Spleen (tissue), 11 donors: ENCODE data around the gene VPS37B. TPM values are rescaled to one million over a fixed set of nuclear protein-coding genes. Genes with fewer than 3 reads are reported as not detected.

Source experiments
- DNase-seq: peaks from one replicate; pipeline ENCODE4 v3.0.0-alpha.2; 2020
- H3K27ac ChIP-seq, 8 donors: fragments of 200-600 bp; sonication (generic) in 7 of 8; 1 replicate in 4 of 8; 2 replicates in 4 of 8; pipeline versions ENCODE4 v1.5.0 to v1.8.0; 2016 to 2021; ENCODE audit warnings: inconsistent platforms in 4 of 8, mild to moderate bottlenecking in 4 of 8, moderate library complexity in 1 of 8
- H3K27me3 ChIP-seq, 7 donors: fragments of 200-600 bp; sonication (generic) in 6 of 7; replicated peaks in 1 of 7; 1 replicate in 4 of 7; 2 replicates in 3 of 7; pipeline versions ENCODE4 v1.5.0 to v1.8.0; 2016 to 2021; ENCODE audit warnings: inconsistent platforms in 3 of 7, mild to moderate bottlenecking in 1 of 7
- H3K36me3 ChIP-seq, 6 donors: fragments of 200-600 bp; sonication (generic) in 5 of 6; 1 replicate in 4 of 6; 2 replicates in 2 of 6; pipeline versions ENCODE4 v1.5.0 to v1.8.0; 2016 to 2021; ENCODE audit warnings: inconsistent platforms in 2 of 6
- H3K4me1 ChIP-seq, 6 donors: fragments of 200-600 bp; sonication (generic) in 5 of 6; 1 replicate in 3 of 6; 2 replicates in 3 of 6; pipeline versions ENCODE4 v1.5.0 to v1.8.0; 2016 to 2021; ENCODE audit warnings: inconsistent platforms in 3 of 6
- H3K4me3 ChIP-seq, 8 donors: fragments of 200-600 bp; sonication (generic) in 7 of 8; 1 replicate in 4 of 8; 2 replicates in 4 of 8; pipeline versions ENCODE4 v1.5.0 to v1.8.0; 2016 to 2021; ENCODE audit warnings: inconsistent platforms in 4 of 8, mild to moderate bottlenecking in 4 of 8, moderate library complexity in 2 of 8
- H3K9me3 ChIP-seq, 8 donors: fragments of 200-600 bp; sonication (generic) in 7 of 8; 1 replicate in 4 of 8; 2 replicates in 4 of 8; pipeline versions ENCODE4 v1.5.0 to v1.8.0; 2016 to 2021; ENCODE audit warnings: inconsistent platforms in 4 of 8
- POLR2A ChIP-seq, 3 donors: fragments of 450-650 bp; IDR thresholded peaks; one replicate each; pipeline ENCODE4 v1.5.1; 2017; ENCODE audit warnings: antibody characterized with exemption in 3 of 3, mild to moderate bottlenecking in 1 of 3
- POLR2AphosphoS5 ChIP-seq, 3 donors: sonication (generic); formaldehyde crosslinking; IDR thresholded peaks; one replicate each; pipeline ENCODE4 v1.5.1; 2017; ENCODE audit warnings: antibody characterized with exemption in 3 of 3
- WGBS, 5 donors: extraction: QIAGEN DNeasy Blood & Tissue Kit in 3 of 5; methylation state at CpG; one replicate each; pipeline versions ENCODE4 v1.1.5 to v1.1.7; 2013 to 2018; 5-methylcytosine and 5-hydroxymethylcytosine counted together
- intact Hi-C: fragments of 100-400 bp; cut with DNase I; formaldehyde crosslinking; loops from one replicate; pipeline ENCODE4 v1.15.0; 2023; ENCODE audit warnings: low total_unique reads
- polyA plus RNA-seq, 3 donors: library from polyadenylated mRNA; stranded (reverse); fragments of 200-250 nt; gene quantifications; one replicate each; pipeline ENCODE4 v1.2.1, GENCODE V29; 2013
- total RNA-seq, 7 donors: library from RNA; depleted of rRNA in 3 of 7; stranded (reverse); fragments of >200 nt in 3 of 7; fragmentation: NEBNext Ultra II Directional in 4 of 7; extraction: Animal tissue kit (Norgen Biotek cat#: 25700) in 4 of 7; gene quantifications; one replicate each; pipeline versions ENCODE4 v1.1.0 to v1.2.1, GENCODE V29; 2016 to 2021
- TF ChIP-seq, protein P1 (sequence below), 11 experiments: fragments of 200-600 bp in 7 of 11; fragments of 450-650 bp in 4 of 11; sonication (generic) in 4 of 11; IDR thresholded peaks in 8 of 11; conservative IDR thresholded peaks in 3 of 11; 1 replicate in 7 of 11; 2 replicates in 4 of 11; pipeline versions ENCODE4 v1.4.0 to v1.8.0; 2016 to 2021; ENCODE audit warnings: antibody characterized with exemption in 11 of 11, inconsistent platforms in 4 of 11, mild to moderate bottlenecking in 1 of 11
- donor health status: healthy with polysubstance abuse.
- donor health status: DM: no; HTN: no; CAD: no; lungs with moderate emphysema.
- donor health status: DM: no; HTN: no; CAD: no.
- donor health status: Bipolar disorder and iron deficiency.
- donor health status: healthy.
- donor health status: DM: no; HTN: no; CAD: no.
- donor health status: DM: yes; HTN: yes; CAD: no.

Gene VPS37B
- total and polyA plus RNA-seq, 10 donors: 24.8 to 67.5 (median 47.3) TPM

DNA sequence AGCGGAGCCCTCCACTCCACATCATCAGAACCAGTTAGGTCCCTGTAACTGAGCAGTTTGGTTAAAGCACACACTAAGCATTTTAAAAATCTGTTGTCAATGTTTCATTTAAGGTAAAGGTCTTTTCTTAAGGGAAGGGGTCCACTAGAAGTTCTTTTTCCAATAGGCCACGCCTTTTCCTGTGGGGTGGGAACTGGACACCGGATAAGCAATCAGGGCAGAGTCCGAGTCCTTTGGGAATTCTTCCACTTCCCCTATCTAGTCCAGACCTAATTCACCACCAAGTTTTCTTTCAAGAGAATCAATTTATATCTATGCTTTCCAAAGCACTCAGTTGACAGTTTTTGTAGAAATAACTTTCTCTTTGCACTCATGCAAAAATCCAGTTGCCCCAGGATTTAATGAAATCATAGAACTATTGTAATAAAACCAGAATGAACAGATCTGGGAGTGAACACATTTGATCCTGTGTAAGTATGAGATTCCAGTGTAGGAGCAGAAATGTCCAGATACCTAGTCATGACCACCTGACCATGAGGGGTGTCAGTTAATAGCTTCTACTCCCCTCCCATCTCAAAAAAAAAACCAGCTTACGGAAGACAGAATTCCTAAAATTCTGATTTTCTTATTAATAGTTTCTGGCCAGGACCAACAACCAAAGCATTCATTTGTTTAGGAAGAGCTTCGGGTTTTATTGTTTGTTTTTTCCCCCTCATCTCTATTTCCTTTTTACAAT is 11.7 kb downstream of the VPS37B start:
- 59 to 65% (median 63%) methylated on average over 6 of the region's 6 CpGs for WGBS, 5 donors
- Histone ChIP-seq H3K9me3 (no peaks in the 10 kb centered on the region), H3K36me3 (peaks cover 0 to 14% (median 0%) of the 10 kb centered on the region in 6 donors), H3K27me3 (no peaks in the 10 kb centered on the region), H3K4me3 (no peak overlapping the region), H3K4me1 (peaks cover 83 to 98% (median 97%) of the 10 kb centered on the region in 6 donors), H3K27ac (peak overlapping the region in 7 of 8 donors; percentile 17 to 68 (median 55))
- intact Hi-C loops: no loop called here
- no peak for DNase-seq
- TF ChIP-seq POLR2AphosphoS5 (IDR thresholded peaks at IDR 0.05) (no peak), POLR2A (IDR thresholded peaks at IDR 0.05) (no peak)
- TF ChIP-seq, protein P1, sequence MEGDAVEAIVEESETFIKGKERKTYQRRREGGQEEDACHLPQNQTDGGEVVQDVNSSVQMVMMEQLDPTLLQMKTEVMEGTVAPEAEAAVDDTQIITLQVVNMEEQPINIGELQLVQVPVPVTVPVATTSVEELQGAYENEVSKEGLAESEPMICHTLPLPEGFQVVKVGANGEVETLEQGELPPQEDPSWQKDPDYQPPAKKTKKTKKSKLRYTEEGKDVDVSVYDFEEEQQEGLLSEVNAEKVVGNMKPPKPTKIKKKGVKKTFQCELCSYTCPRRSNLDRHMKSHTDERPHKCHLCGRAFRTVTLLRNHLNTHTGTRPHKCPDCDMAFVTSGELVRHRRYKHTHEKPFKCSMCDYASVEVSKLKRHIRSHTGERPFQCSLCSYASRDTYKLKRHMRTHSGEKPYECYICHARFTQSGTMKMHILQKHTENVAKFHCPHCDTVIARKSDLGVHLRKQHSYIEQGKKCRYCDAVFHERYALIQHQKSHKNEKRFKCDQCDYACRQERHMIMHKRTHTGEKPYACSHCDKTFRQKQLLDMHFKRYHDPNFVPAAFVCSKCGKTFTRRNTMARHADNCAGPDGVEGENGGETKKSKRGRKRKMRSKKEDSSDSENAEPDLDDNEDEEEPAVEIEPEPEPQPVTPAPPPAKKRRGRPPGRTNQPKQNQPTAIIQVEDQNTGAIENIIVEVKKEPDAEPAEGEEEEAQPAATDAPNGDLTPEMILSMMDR (IDR thresholded peaks at IDR 0.05 in 8 of 11, conservative IDR thresholded peaks at IDR 0.05 in 3 of 11): no peak

DNA sequence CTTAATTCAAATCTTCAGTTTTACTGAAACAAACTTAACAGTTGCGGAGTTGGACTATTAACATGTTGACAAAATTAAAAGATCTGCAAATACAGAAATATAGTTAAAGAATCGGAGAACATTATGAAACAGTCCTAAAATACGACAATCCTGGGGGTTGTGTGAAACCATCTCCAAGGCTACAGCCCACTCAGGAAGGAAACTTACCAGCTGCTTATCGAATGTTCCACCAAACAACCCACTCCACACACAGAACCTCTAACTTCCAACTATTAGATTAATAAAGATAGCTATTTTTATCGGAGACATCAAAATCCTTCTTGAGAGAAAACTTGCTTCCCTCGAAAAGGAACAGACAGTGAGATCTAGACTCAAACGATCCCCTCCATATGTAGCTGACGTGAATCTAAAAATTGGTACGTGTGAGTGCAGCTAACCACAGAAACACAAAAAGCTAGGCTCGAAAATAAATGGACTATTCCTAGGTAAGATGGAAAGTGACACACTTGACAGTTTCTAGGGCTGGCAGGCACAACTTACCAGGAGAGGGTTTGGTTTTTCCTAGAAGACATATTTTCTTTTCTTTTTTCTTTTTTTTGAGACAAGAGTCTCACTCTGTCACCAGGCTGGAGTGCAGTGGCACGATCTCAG is 12.9 kb downstream of the VPS37B start:
- peak overlapping the region in 7 of 8 donors; percentile 17 to 68 (median 55) for H3K27ac ChIP-seq

DNA sequence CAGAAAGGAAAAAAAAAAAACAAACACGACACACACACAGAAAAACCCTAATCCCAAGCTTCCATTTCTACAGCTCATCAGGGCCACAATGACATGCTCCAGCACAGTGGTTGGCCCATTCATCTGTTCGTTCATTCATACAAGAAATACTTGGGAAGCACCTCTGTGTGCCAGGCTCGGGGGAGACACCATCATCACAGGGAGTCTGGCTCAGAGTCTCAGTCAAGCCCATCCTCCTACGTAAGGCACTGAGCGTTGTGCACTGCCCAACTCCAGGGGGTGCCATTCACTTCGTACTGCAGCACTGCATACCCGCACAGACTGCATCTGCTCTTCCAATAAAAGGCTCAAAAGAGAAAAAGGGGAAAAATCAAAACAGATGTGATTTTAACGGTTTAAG is 15.3 kb downstream of the VPS37B start:
- Histone ChIP-seq H3K4me3 (no peak overlapping the region), H3K36me3 (peaks cover 0 to 35% (median 0%) of the 10 kb centered on the region in 6 donors), H3K9me3 (no peaks in the 10 kb centered on the region), H3K27ac (peak overlapping the region in 7 of 8 donors; percentile 26 to 81 (median 48)), H3K4me1 (peaks cover 82 to 98% (median 97%) of the 10 kb centered on the region in 6 donors), H3K27me3 (no peaks in the 10 kb centered on the region)
- WGBS, 5 donors: 45 to 52% (median 46%) methylated on average over 7 to 8 of the region's 8 CpGs
- intact Hi-C loops: no loop called here
- DNase-seq: no peak
- TF ChIP-seq POLR2AphosphoS5 (IDR thresholded peaks at IDR 0.05): no peak
- TF ChIP-seq, protein P1 (IDR thresholded peaks at IDR 0.05 in 8 of 11, conservative IDR thresholded peaks at IDR 0.05 in 3 of 11): peak in 9 of 11 experiments; percentile 11 to 60 (median 37)
- no peak for TF ChIP-seq POLR2A (IDR thresholded peaks at IDR 0.05)

More for the DNA sequence above, 12.9 kb downstream of the VPS37B start:
- DNase-seq: no peak
- intact Hi-C loops: no loop called here
- WGBS, 5 donors: 21 to 43% (median 30%) methylated on average over 11 of the region's 11 CpGs
- Histone ChIP-seq H3K9me3 (no peaks in the 10 kb centered on the region), H3K27me3 (no peaks in the 10 kb centered on the region), H3K4me1 (peaks cover 80 to 98% (median 97%) of the 10 kb centered on the region in 6 donors), H3K4me3 (peak overlapping the region in 1 of 8 donors; percentile 16), H3K36me3 (peaks cover 0 to 21% (median 0%) of the 10 kb centered on the region in 6 donors)
- TF ChIP-seq, protein P1 (IDR thresholded peaks at IDR 0.05 in 8 of 11, conservative IDR thresholded peaks at IDR 0.05 in 3 of 11): no peak
- no peak for TF ChIP-seq POLR2A (IDR thresholded peaks at IDR 0.05)
- TF ChIP-seq POLR2AphosphoS5 (IDR thresholded peaks at IDR 0.05): no peak
